GM18517 (cell line): ENCODE results near the gene MYH9.

Experiments used
- ATAC-seq: cut with Tn5 transposase; IDR thresholded peaks from one replicate; pipeline ENCODE4 v1.9.1; 2021; ENCODE audit warnings: mild to moderate bottlenecking, moderate library complexity; ENCODE audit not compliant: unreplicated experiment

MYH9 gene

GRCh38 chr22:36319595-36320497 is 67.9 kb downstream of the MYH9 start:
- ATAC-seq: no peak

DNA sequence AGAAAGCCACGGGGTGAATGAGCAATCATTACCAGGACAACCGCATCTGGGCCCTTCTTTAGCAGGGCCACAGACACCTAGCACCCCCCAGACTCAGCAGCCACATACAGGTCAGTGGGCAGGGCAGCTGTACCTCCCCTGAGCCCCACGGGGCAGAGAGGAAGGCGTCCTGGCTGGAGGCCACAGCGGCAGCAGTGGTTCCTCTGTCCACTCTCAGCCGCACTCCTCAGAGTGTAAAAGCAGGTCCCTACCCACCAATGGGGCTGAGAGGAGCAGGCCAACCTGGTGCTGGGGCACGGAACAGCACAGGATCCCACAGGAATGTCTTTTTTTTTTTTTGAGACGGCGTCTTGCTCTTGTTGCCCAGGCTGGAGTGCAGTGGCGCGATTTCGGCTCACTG is 69.3 kb downstream of the MYH9 start:
- no peak for ATAC-seq

- no peak for ATAC-seq
Observed at GRCh38 chr22:36317658-36318271, 70.0 kb downstream of the MYH9 start.

- ATAC-seq: no peak
Observed at GRCh38 chr22:36316419-36316818, 71.3 kb downstream of the MYH9 start.

DNA sequence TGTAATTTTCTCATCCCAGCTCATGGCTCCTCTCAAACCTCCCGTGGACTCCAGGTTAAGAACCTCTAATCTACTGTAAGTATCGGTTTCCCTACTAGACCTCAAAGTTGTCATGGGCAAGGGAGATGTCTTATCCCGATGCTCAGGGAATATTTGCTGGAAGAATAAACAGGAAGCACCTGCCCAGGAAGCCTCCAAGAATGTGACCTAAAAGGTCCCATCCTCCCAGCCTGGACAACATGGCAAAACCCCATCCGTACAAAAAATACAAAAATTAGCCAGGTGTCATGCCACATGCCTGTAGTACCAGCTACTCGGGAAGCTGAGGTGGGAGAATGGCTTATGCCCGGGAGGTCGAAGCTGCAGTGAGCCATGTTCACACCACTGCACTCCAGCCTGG is 72.4 kb downstream of the MYH9 start:
- no peak for ATAC-seq

DNA sequence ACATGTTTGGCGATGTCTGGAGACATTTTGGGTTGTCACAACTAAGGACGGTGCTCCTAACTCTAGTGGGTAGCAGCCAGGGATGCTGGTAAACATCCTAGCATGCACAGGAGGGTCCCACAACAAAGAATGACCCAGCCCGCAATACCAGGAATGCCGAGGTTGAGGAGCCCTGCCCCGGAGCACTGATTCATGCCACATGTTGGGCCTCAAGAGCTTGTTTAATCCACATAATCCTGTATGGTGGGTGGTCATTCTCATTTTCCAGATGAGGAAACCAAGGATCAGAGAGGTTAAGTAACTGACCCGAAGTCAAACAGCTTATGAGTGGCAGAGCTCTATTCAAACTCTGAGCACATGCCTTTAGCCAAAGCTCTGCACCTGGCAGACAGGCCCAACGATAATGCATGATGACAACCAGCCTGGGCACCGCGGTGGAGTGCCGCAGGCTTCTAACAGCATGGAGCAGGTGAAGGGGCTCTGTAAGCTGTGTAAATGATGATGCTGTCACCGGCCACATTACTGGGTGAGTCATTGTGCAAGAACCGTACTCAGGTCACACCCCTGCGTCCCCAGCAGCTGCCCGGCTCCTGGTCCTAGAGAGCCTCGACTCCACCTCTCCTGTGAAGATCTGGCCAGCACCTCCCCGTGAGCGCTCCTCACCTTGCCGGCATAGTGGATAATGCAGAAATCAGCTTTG is 76.2 kb downstream of the MYH9 start:
- ATAC-seq: no peak

DNA sequence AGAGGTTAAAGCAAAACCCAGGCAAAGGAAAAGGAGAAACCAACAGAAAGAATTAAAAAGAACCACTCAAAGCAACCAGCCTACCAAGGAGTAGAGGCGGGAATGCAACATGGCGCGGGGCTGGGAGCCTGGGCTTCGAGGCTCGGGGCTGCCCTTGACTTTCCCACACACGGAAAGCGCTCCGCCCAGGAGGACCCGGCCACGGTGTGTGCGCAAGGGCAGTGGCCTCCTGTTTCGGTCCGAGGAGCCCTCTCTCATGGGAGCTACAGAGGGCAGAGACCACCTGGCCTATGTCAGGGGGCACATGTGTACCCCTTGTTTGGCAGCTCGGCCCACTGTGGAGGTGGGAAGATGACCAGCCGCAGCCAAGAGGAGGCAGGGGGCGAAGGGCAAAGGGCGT is 78.9 kb downstream of the MYH9 start:
- no peak for ATAC-seq

- ATAC-seq: no peak
Observed at GRCh38 chr22:36306227-36306626, 81.5 kb downstream of the MYH9 start.

- ATAC-seq: no peak
Observed at GRCh38 chr22:36305813-36306212, 82.0 kb downstream of the MYH9 start.

- no peak for ATAC-seq
Observed at GRCh38 chr22:36304429-36304828, 83.3 kb downstream of the MYH9 start.

- ATAC-seq: no peak
Observed at GRCh38 chr22:36303874-36304273, 83.9 kb downstream of the MYH9 start.

DNA sequence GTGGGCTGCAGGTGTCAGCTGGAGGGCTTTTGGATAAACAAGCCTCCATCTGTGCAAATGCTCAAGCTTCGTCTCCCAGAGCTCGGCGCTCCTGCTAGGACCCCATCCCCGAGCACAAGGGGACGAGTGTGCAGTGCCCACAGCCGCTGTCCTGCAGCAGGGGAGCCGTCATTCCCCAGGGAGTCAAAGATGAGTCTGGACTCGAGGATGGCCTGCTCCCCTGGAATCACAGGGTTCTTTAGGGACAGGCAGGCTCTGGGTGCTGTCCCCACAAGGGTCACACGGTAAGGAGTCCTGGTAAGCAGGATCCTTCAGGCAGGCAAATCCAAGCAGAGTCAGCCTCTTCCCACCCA is 84.7 kb downstream of the MYH9 start:
- ATAC-seq: no peak

- ATAC-seq: no peak
Observed at GRCh38 chr22:36302439-36303114, 85.2 kb downstream of the MYH9 start.

GRCh38 chr22:36301851-36302250 is 85.9 kb downstream of the MYH9 start:
- ATAC-seq: no peak

GRCh38 chr22:36301384-36301828 is 86.4 kb downstream of the MYH9 start:
- ATAC-seq: no peak

DNA sequence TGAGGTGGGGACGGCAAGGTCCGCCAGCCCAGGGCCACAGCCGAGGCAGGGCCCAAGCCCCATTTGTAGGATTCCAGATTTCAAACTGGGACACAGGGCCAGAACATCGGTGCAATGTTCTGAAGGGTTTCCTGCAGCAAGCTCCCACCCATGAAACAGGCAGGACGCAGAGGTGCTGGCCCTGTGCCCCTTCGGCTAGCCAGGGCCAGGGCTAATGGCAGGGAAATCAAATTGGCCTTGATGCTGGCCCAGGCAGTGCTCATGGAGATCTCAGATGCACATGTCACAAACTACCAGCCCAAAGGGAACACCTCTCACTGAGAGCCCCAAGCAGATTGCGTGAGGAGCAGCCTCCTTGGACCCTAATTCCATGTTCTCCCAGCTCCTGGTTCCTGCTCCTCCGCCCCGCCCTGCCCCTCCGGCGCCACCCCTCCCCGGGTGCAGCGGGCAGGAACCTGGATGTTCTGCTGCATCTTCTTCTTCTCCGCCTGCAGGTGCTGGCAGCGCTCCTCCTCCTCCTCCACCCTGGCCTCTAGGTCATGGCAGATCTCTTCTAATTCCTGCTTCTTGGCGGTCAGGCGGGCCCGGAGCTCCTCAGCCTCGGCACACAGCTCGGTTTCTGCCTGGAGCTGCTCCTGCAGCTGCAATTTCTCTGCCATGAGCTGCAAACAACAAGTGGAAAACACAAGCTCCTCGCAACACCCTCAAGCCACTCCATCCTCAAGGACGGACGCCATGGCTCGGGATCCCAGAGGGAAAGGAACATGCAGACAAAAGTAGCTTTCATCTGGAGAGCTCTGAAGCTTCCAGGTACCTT is 87.2 kb downstream of the MYH9 start:
- no peak for ATAC-seq

- no peak for ATAC-seq
Observed at GRCh38 chr22:36299911-36300310, 87.9 kb downstream of the MYH9 start.

GRCh38 chr22:36299295-36299694 is 88.5 kb downstream of the MYH9 start:
- ATAC-seq: no peak

DNA sequence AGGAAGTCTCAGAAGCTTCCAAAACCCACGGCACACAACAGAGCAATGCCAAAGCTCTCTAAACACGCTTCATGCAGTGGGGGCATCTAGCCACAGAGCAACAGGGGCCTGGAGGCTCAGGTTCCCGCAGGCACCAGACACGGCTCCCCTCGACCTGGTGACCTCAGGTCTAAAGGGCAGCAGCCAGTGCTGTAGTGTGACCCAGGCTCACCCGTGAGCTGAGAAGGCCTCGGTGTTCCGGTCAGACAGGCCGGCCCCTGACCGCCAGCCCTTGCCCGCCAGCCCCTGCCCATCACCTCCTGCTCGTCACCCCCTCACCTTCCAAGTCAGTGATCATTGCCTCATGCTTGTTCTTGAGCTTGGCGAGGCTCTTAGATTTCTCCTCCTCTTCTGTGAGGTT is 89.2 kb downstream of the MYH9 start:
- ATAC-seq: no peak

- ATAC-seq: no peak
Observed at GRCh38 chr22:36298118-36298517, 89.6 kb downstream of the MYH9 start.
